RWPE2 (cell line): ENCODE results near the gene NRGN.

Experiments used
- ATAC-seq: fragments of 200-7000 bp; cut with Tn5 transposase; 3 replicates; pipeline ENCODE4 v1.9.1; 2021; ENCODE audit warnings: low read depth
- DNase-seq: peaks from one replicate; pipeline ENCODE4 v3.0.0-alpha.2; 2020; ENCODE audit warnings: low spot score
- H3K27ac ChIP-seq: fragments of 450-650 bp; 2 replicates; pipeline ENCODE4 v1.5.1; 2017; ENCODE audit warnings: mild to moderate bottlenecking; ENCODE audit not compliant: poor library complexity, severe bottlenecking
- H3K27me3 ChIP-seq: fragments of 250-450 bp; sonication (Bioruptor Pico); 2 replicates; pipeline ENCODE4 v1.5.1; 2021; ENCODE audit warnings: mild to moderate bottlenecking, moderate library complexity; ENCODE audit not compliant: insufficient read depth, poor library complexity, severe bottlenecking
- H3K36me3 ChIP-seq: fragments of 250-450 bp; sonication (Bioruptor Pico); 2 replicates; pipeline ENCODE4 v1.5.1; 2020; ENCODE audit warnings: low read depth, mild to moderate bottlenecking, moderate library complexity
- H3K4me1 ChIP-seq: fragments of 250-450 bp; sonication (Bioruptor Pico); 2 replicates; pipeline ENCODE4 v1.5.1; 2021; ENCODE audit warnings: mild to moderate bottlenecking, moderate library complexity; ENCODE audit not compliant: insufficient read depth, poor library complexity, severe bottlenecking
- H3K4me3 ChIP-seq: fragments of 250-450 bp; sonication (Bioruptor Pico); 2 replicates; pipeline ENCODE4 v1.5.1; 2021; ENCODE audit warnings: mild to moderate bottlenecking, moderate library complexity; ENCODE audit not compliant: severe bottlenecking
- H3K9me3 ChIP-seq: fragments of 250-450 bp; sonication (Bioruptor Pico); 2 replicates; pipeline ENCODE4 v1.5.1; 2021; ENCODE audit warnings: mild to moderate bottlenecking, moderate library complexity; ENCODE audit not compliant: severe bottlenecking
- CTCF ChIP-seq: fragments of 450-650 bp; IDR thresholded peaks from one replicate; pipeline ENCODE4 v1.5.1; 2017; ENCODE audit warnings: mild to moderate bottlenecking, moderate library complexity; ENCODE audit not compliant: poor library complexity, severe bottlenecking

Gene NRGN

GRCh38 chr11:124737638-124738305 lies 2.0 kb upstream of the NRGN start:
- Histone ChIP-seq H3K27me3 (no peaks in the 10 kb centered on the region), H3K4me1 (peaks cover 4% of the 10 kb centered on the region), H3K36me3 (no peaks in the 10 kb centered on the region), H3K9me3 (no peaks in the 10 kb centered on the region), H3K4me3 (no peak overlapping the region), H3K27ac (no peak overlapping the region)
- ATAC-seq (no peak), DNase-seq (no peak)
- TF ChIP-seq CTCF: no peak

GRCh38 chr11:124738713-124739478 lies 846 bp upstream of the NRGN start:
- TF ChIP-seq CTCF: no peak
- H3K27ac ChIP-seq: no peak overlapping the region
- H3K4me1 ChIP-seq: peaks cover 4% of the 10 kb centered on the region
- no peaks in the 10 kb centered on the region for H3K27me3 ChIP-seq
- DNase-seq (no peak), ATAC-seq (no peak)
- no peaks in the 10 kb centered on the region for H3K36me3 ChIP-seq
- no peak overlapping the region for H3K4me3 ChIP-seq
- H3K9me3 ChIP-seq: no peaks in the 10 kb centered on the region

GRCh38 chr11:124740277-124740882 lies 638 bp downstream of the NRGN start:
- DNase-seq (no peak), ATAC-seq (peak; percentile 45)
- H3K27ac ChIP-seq: no peak overlapping the region

GRCh38 chr11:124742555-124742954 lies 2.8 kb downstream of the NRGN start:
- Histone ChIP-seq H3K27me3 (no peaks in the 10 kb centered on the region), H3K27ac (no peak overlapping the region), H3K4me3 (no peak overlapping the region), H3K4me1 (peaks cover 8% of the 10 kb centered on the region), H3K36me3 (no peaks in the 10 kb centered on the region), H3K9me3 (no peaks in the 10 kb centered on the region)
- no peak for DNase-seq
- no peak for TF ChIP-seq CTCF
- no peak for ATAC-seq

More at GRCh38 chr11:124740277-124740882, 638 bp downstream of the NRGN start:
- H3K4me1 ChIP-seq: peaks cover 4% of the 10 kb centered on the region
- H3K27me3 ChIP-seq: no peaks in the 10 kb centered on the region
- peak overlapping the region; percentile 41 for H3K4me3 ChIP-seq
- H3K36me3 ChIP-seq: no peaks in the 10 kb centered on the region
- no peaks in the 10 kb centered on the region for H3K9me3 ChIP-seq
- peak; percentile 39 for TF ChIP-seq CTCF

GRCh38 chr11:124743050-124743449 lies 3.3 kb downstream of the NRGN start:
- Histone ChIP-seq H3K9me3 (no peaks in the 10 kb centered on the region), H3K4me1 (peaks cover 8% of the 10 kb centered on the region), H3K27me3 (no peaks in the 10 kb centered on the region), H3K4me3 (no peak overlapping the region), H3K36me3 (no peaks in the 10 kb centered on the region), H3K27ac (no peak overlapping the region)
- no peak for TF ChIP-seq CTCF
- no peak for ATAC-seq
- no peak for DNase-seq
